GM19351 (cell line): Measurements from ENCODE around the gene OR8D2.
"Not testable (repeated sequence)": the region's sequence is repeated elsewhere in the genome, so short reads cannot be mapped to it uniquely, and the experiment has no call there.

Source experiments
- ATAC-seq: cut with Tn5 transposase; IDR thresholded peaks from one replicate; pipeline ENCODE4 v1.9.1; 2021; ENCODE audit warnings: mild to moderate bottlenecking, moderate library complexity; ENCODE audit not compliant: unreplicated experiment

The OR8D2 gene

GRCh38 chr11:124294687-124295086 lies 25.3 kb downstream of the OR8D2 start:
- ATAC-seq: no peak

GRCh38 chr11:124285610-124286344 lies 34.2 kb downstream of the OR8D2 start:
- peak; percentile 64 for ATAC-seq

- ATAC-seq: no peak
Measured at GRCh38 chr11:124278261-124278660, 41.7 kb downstream of the OR8D2 start.

- no peak for ATAC-seq
Measured at GRCh38 chr11:124277804-124278203, 42.2 kb downstream of the OR8D2 start.

- no peak for ATAC-seq
Measured at GRCh38 chr11:124277207-124277606, 42.8 kb downstream of the OR8D2 start.

- ATAC-seq: no peak
Measured at GRCh38 chr11:124276081-124276480, 43.9 kb downstream of the OR8D2 start.

GRCh38 chr11:124274000-124274399 lies 46.0 kb downstream of the OR8D2 start:
- no peak for ATAC-seq

GRCh38 chr11:124270886-124271285 lies 49.1 kb downstream of the OR8D2 start:
- not testable (repeated sequence) for ATAC-seq
